Measurements from ENCODE around the gene AHNAK2. TPM values are rescaled to one million over a fixed set of nuclear protein-coding genes. Genes with fewer than 3 reads are reported as not detected.
"Not testable (repeated sequence)": the region's sequence is repeated elsewhere in the genome, so short reads cannot be mapped to it uniquely, and the experiment has no call there.

AHNAK2 gene
- total and polyA plus RNA-seq, 2 donors (not counting 1 experiment from before 2014, with no cell fraction given): 6.6 to 106 TPM

DNA sequence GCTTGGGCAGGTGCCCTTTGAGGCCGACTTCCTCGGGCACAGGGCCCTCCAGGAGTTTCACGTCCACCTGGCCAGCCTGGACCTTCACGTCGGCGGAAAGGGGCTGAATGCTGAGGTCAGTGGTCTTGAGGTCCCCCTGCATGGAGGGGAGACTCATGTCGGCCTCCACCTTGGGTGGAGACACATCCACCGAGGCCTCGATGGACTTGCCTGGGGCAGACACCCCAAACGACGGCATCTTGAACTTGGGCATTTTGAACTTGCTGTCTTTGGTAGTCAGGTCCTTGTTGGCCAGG, 29.5 kb downstream of the AHNAK2 start:
- Histone ChIP-seq H3K79me2 (ENCODE audit: control insufficient read depth, insufficient read depth, low read length) (no peaks in the 10 kb centered on the region), H3K4me2 (ENCODE audit: extremely low read depth, insufficient read depth, low read length) (no peak overlapping the region), H3K9ac (ENCODE audit: insufficient read depth, low read length) (no peak overlapping the region), H2AFZ (ENCODE audit: low read length) (no peak overlapping the region), H3K4me3 (replicated peaks in 1 of 4; ENCODE audit: control extremely low read depth in 1 of 4, insufficient read depth in 1 of 4, low read depth in 3 of 4, low read length in 4 of 4) (no peak overlapping the region), H4K20me1 (ENCODE audit: control insufficient read depth, extremely low read depth, insufficient read depth, low read length) (no peaks in the 10 kb centered on the region), H3K27me3 (ENCODE audit: control insufficient read depth, insufficient read depth, low read length) (no peaks in the 10 kb centered on the region), H3K36me3 (ENCODE audit: control insufficient read depth, insufficient read depth, low read length) (no peaks in the 10 kb centered on the region), H3K27ac (ENCODE audit: insufficient read depth, low read length) (no peak overlapping the region), H3K9me3 (ENCODE audit: control insufficient read depth, insufficient read depth, low read depth, low read length) (no peaks in the 10 kb centered on the region), H3K4me1 (ENCODE audit: control insufficient read depth, extremely low read depth, insufficient read depth, low read length) (no peaks in the 10 kb centered on the region)
- TF ChIP-seq, protein P1, sequence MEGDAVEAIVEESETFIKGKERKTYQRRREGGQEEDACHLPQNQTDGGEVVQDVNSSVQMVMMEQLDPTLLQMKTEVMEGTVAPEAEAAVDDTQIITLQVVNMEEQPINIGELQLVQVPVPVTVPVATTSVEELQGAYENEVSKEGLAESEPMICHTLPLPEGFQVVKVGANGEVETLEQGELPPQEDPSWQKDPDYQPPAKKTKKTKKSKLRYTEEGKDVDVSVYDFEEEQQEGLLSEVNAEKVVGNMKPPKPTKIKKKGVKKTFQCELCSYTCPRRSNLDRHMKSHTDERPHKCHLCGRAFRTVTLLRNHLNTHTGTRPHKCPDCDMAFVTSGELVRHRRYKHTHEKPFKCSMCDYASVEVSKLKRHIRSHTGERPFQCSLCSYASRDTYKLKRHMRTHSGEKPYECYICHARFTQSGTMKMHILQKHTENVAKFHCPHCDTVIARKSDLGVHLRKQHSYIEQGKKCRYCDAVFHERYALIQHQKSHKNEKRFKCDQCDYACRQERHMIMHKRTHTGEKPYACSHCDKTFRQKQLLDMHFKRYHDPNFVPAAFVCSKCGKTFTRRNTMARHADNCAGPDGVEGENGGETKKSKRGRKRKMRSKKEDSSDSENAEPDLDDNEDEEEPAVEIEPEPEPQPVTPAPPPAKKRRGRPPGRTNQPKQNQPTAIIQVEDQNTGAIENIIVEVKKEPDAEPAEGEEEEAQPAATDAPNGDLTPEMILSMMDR (conservative IDR thresholded peaks at IDR 0.05 in 1 of 2, IDR thresholded peaks at IDR 0.05 in 1 of 2; ENCODE audit: low read depth in 1 of 2, low read length in 2 of 2): no peak
- no peak for TF ChIP-seq EZH2 (IDR thresholded peaks at IDR 0.05; ENCODE audit: low read length, missing control alignments)
- no peak for DNase-seq (ENCODE audit: low read depth in 2 of 2)

GRCh38 chr14:104947881-104948735, 30.1 kb downstream of the AHNAK2 start:
- DNase-seq (ENCODE audit: low read depth in 2 of 2); H3K36me3 ChIP-seq (ENCODE audit: control insufficient read depth, insufficient read depth, low read length); H3K27ac ChIP-seq (ENCODE audit: insufficient read depth, low read length); H3K4me2 ChIP-seq (ENCODE audit: extremely low read depth, insufficient read depth, low read length); H4K20me1 ChIP-seq (ENCODE audit: control insufficient read depth, extremely low read depth, insufficient read depth, low read length); H3K27me3 ChIP-seq (ENCODE audit: control insufficient read depth, insufficient read depth, low read length); H2AFZ ChIP-seq (ENCODE audit: low read length); H3K9me3 ChIP-seq (ENCODE audit: control insufficient read depth, insufficient read depth, low read depth, low read length); H3K9ac ChIP-seq (ENCODE audit: insufficient read depth, low read length); H3K79me2 ChIP-seq (ENCODE audit: control insufficient read depth, insufficient read depth, low read length); H3K4me3 ChIP-seq (replicated peaks in 1 of 4; ENCODE audit: control extremely low read depth in 1 of 4, insufficient read depth in 1 of 4, low read depth in 3 of 4, low read length in 4 of 4); H3K4me1 ChIP-seq (ENCODE audit: control insufficient read depth, extremely low read depth, insufficient read depth, low read length): not testable (repeated sequence)

DNA sequence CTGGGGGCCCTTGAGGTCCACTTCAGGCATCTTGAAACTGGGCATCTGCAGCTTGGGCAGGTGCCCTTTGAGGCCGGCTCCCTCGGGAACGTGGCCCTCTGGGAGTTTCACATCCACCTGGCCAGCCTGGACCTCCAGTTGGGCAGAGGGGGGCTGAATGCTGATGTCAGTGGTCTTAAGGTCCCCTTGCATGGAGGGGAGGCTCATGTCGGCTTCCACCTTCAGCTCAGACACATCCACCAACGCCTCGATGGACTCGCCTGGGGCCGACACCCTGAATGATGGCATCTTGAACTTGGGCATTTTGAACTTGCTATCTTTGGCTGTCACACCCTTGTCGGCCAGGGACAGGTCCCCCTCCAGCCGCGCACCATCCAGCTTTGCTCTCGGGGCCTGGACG, 31.0 kb downstream of the AHNAK2 start:
- not testable (repeated sequence) for H3K4me3 ChIP-seq (replicated peaks in 1 of 4; ENCODE audit: control extremely low read depth in 1 of 4, insufficient read depth in 1 of 4, low read depth in 3 of 4, low read length in 4 of 4); H3K9ac ChIP-seq (ENCODE audit: insufficient read depth, low read length); H3K9me3 ChIP-seq (ENCODE audit: control insufficient read depth, insufficient read depth, low read depth, low read length); H4K20me1 ChIP-seq (ENCODE audit: control insufficient read depth, extremely low read depth, insufficient read depth, low read length); H3K27me3 ChIP-seq (ENCODE audit: control insufficient read depth, insufficient read depth, low read length); H3K4me1 ChIP-seq (ENCODE audit: control insufficient read depth, extremely low read depth, insufficient read depth, low read length); DNase-seq (ENCODE audit: low read depth in 2 of 2); H3K36me3 ChIP-seq (ENCODE audit: control insufficient read depth, insufficient read depth, low read length); H3K4me2 ChIP-seq (ENCODE audit: extremely low read depth, insufficient read depth, low read length); H2AFZ ChIP-seq (ENCODE audit: low read length); H3K27ac ChIP-seq (ENCODE audit: insufficient read depth, low read length); H3K79me2 ChIP-seq (ENCODE audit: control insufficient read depth, insufficient read depth, low read length)

DNA sequence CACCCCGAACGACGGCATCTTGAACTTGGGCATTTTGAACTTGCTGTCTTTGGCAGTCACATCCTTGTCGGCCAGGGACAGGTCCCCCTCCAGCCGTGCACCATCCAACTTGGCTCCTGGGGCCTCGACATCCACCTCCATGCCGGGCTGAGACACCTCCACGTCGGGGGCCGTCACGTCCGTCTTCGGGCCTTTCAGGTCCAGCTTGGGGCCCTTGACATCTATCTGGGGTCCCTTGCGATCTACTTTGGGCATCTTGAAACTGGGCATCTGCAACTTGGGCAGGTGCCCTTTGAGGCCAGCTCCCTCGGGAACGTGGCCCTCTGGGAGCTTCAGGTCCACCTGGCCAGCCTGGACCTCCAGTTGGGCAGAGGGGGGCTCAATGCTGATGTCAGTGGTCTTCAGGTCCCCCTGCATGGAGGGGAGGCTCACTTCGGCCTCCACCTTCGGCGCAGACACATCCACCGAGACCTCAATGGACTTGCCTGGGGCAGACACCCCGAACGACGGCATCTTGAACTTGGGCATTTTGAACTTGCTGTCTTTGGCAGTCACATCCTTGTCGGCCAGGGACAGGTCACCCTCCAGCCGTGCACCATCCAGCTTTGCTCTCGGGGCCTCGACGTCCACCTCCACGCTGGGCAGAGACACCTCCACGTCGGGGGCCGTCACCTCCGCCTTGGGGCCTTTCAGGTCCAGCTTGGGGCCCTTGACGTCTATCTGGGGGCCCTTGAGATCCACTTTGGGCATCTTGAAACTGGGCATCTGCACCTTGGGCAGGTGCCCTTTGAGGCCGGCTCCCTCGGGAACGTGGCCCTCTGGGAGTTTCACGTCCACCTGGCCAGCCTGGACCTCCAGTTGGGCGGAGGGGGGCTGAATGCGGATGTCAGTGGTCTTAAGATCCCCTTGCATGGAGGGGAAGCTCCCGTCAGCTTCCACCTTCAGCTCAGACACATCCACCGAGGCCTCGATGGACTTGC, 31.9 kb downstream of the AHNAK2 start:
- H3K4me2 ChIP-seq (ENCODE audit: extremely low read depth, insufficient read depth, low read length); H2AFZ ChIP-seq (ENCODE audit: low read length); H3K79me2 ChIP-seq (ENCODE audit: control insufficient read depth, insufficient read depth, low read length); H3K27me3 ChIP-seq (ENCODE audit: control insufficient read depth, insufficient read depth, low read length); DNase-seq (ENCODE audit: low read depth in 2 of 2); H3K4me3 ChIP-seq (replicated peaks in 1 of 4; ENCODE audit: control extremely low read depth in 1 of 4, insufficient read depth in 1 of 4, low read depth in 3 of 4, low read length in 4 of 4); H3K4me1 ChIP-seq (ENCODE audit: control insufficient read depth, extremely low read depth, insufficient read depth, low read length); H4K20me1 ChIP-seq (ENCODE audit: control insufficient read depth, extremely low read depth, insufficient read depth, low read length); H3K9ac ChIP-seq (ENCODE audit: insufficient read depth, low read length); H3K27ac ChIP-seq (ENCODE audit: insufficient read depth, low read length); H3K9me3 ChIP-seq (ENCODE audit: control insufficient read depth, insufficient read depth, low read depth, low read length); H3K36me3 ChIP-seq (ENCODE audit: control insufficient read depth, insufficient read depth, low read length): not testable (repeated sequence)

- H3K9ac ChIP-seq (ENCODE audit: insufficient read depth, low read length); H3K36me3 ChIP-seq (ENCODE audit: control insufficient read depth, insufficient read depth, low read length); H3K9me3 ChIP-seq (ENCODE audit: control insufficient read depth, insufficient read depth, low read depth, low read length); DNase-seq (ENCODE audit: low read depth in 2 of 2); H2AFZ ChIP-seq (ENCODE audit: low read length); H3K4me2 ChIP-seq (ENCODE audit: extremely low read depth, insufficient read depth, low read length); H4K20me1 ChIP-seq (ENCODE audit: control insufficient read depth, extremely low read depth, insufficient read depth, low read length); H3K27ac ChIP-seq (ENCODE audit: insufficient read depth, low read length); H3K4me3 ChIP-seq (replicated peaks in 1 of 4; ENCODE audit: control extremely low read depth in 1 of 4, insufficient read depth in 1 of 4, low read depth in 3 of 4, low read length in 4 of 4); H3K4me1 ChIP-seq (ENCODE audit: control insufficient read depth, extremely low read depth, insufficient read depth, low read length); H3K27me3 ChIP-seq (ENCODE audit: control insufficient read depth, insufficient read depth, low read length); H3K79me2 ChIP-seq (ENCODE audit: control insufficient read depth, insufficient read depth, low read length): not testable (repeated sequence)
Observed at GRCh38 chr14:104945266-104945665, 32.9 kb downstream of the AHNAK2 start.

Measured in fibroblast of lung (primary cell).